ENCODE data around the gene POC1B. TPM values are rescaled to one million over a fixed set of nuclear protein-coding genes. Genes with fewer than 3 reads are reported as not detected.
A peak's percentile ranks its signal among the peaks of the same experiment; 100 is the strongest.
"Not testable (repeated sequence)": the region's sequence is repeated elsewhere in the genome, so short reads cannot be mapped to it uniquely, and the experiment has no call there.

Gene POC1B
- polyA plus RNA-seq, 4 donors: 14.1 to 20.7 (median 16.3) TPM

GRCh38 chr12:89459279-89459678, 66.6 kb downstream of the POC1B start:
- not testable (repeated sequence) for H3K4me3 ChIP-seq (ENCODE audit: low read depth in 1 of 3, low read length in 3 of 3); H3K27ac ChIP-seq (ENCODE audit: low read depth in 1 of 3, low read length in 2 of 3); DNase-seq; H3K27me3 ChIP-seq (ENCODE audit: control insufficient read depth in 3 of 3, insufficient read depth in 3 of 3, low read length in 3 of 3); H3K9me3 ChIP-seq (ENCODE audit: control insufficient read depth in 2 of 2, insufficient read depth in 1 of 2, low read depth in 1 of 2, low read length in 1 of 2); H3K36me3 ChIP-seq (ENCODE audit: control insufficient read depth in 3 of 3, insufficient read depth in 2 of 3, low read depth in 1 of 3, low read length in 3 of 3); FAIRE-seq
- 45 to 65% (median 50%) methylated on average over 4 of the region's 4 CpGs for WGBS, 3 donors
- peaks cover 0 to 20% (median 4%) of the 10 kb centered on the region in 3 donors for H3K4me1 ChIP-seq (ENCODE audit: control insufficient read depth in 3 of 3, insufficient read depth in 2 of 3, low read depth in 1 of 3, low read length in 2 of 3)

DNA sequence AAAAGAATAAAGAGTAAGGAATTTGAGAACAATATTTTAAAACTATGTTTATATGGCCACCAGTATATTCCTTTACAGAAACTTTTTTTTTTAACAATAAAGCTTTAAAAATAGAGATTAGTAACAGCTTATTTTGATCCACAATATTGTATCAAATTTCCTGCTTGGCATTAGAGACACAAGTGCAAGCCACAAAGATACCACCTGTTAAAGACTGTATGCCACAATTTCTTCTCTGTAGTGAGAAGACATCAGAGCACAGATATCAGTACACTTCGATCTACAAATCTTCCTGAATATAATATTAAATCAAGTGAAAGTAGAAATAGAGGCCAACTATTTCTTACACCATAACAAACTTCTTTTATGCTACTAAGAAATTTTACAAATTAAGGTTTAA, 69.3 kb downstream of the POC1B start:
- Histone ChIP-seq H3K4me1 (ENCODE audit: control insufficient read depth in 3 of 3, insufficient read depth in 2 of 3, low read depth in 1 of 3, low read length in 2 of 3) (peaks cover 0 to 37% (median 4%) of the 10 kb centered on the region in 3 donors), H3K4me3 (ENCODE audit: low read depth in 1 of 3, low read length in 3 of 3) (no peak overlapping the region), H3K9me3 (ENCODE audit: control insufficient read depth in 2 of 2, insufficient read depth in 1 of 2, low read depth in 1 of 2, low read length in 1 of 2) (no peaks in the 10 kb centered on the region), H3K27ac (ENCODE audit: low read depth in 1 of 3, low read length in 2 of 3) (no peak overlapping the region), H3K36me3 (ENCODE audit: control insufficient read depth in 3 of 3, insufficient read depth in 2 of 3, low read depth in 1 of 3, low read length in 3 of 3) (no peaks in the 10 kb centered on the region), H3K27me3 (ENCODE audit: control insufficient read depth in 3 of 3, insufficient read depth in 3 of 3, low read length in 3 of 3) (no peaks in the 10 kb centered on the region)
- WGBS, 3 donors: 78 to 86% (median 83%) methylated on average over 1 of the region's 1 CpG
- FAIRE-seq (no peak), DNase-seq (no peak)

GRCh38 chr12:89454080-89454848, 71.6 kb downstream of the POC1B start:
- H3K4me1 ChIP-seq (ENCODE audit: control insufficient read depth in 3 of 3, insufficient read depth in 2 of 3, low read depth in 1 of 3, low read length in 2 of 3): peaks cover 0 to 34% (median 4%) of the 10 kb centered on the region in 3 donors
- H3K4me3 ChIP-seq (ENCODE audit: low read depth in 1 of 3, low read length in 3 of 3): no peak overlapping the region
- peak overlapping the region in 2 of 3 donors; percentile 80 to 90 for H3K27ac ChIP-seq (ENCODE audit: low read depth in 1 of 3, low read length in 2 of 3)
- H3K9me3 ChIP-seq (ENCODE audit: control insufficient read depth in 2 of 2, insufficient read depth in 1 of 2, low read depth in 1 of 2, low read length in 1 of 2): no peaks in the 10 kb centered on the region
- FAIRE-seq (no peak), DNase-seq (no peak)
- H3K36me3 ChIP-seq (ENCODE audit: control insufficient read depth in 3 of 3, insufficient read depth in 2 of 3, low read depth in 1 of 3, low read length in 3 of 3): no peaks in the 10 kb centered on the region
- 63 to 92% (median 85%) methylated on average over 7 of the region's 7 CpGs for WGBS, 3 donors
- H3K27me3 ChIP-seq (ENCODE audit: control insufficient read depth in 3 of 3, insufficient read depth in 3 of 3, low read length in 3 of 3): no peaks in the 10 kb centered on the region

DNA sequence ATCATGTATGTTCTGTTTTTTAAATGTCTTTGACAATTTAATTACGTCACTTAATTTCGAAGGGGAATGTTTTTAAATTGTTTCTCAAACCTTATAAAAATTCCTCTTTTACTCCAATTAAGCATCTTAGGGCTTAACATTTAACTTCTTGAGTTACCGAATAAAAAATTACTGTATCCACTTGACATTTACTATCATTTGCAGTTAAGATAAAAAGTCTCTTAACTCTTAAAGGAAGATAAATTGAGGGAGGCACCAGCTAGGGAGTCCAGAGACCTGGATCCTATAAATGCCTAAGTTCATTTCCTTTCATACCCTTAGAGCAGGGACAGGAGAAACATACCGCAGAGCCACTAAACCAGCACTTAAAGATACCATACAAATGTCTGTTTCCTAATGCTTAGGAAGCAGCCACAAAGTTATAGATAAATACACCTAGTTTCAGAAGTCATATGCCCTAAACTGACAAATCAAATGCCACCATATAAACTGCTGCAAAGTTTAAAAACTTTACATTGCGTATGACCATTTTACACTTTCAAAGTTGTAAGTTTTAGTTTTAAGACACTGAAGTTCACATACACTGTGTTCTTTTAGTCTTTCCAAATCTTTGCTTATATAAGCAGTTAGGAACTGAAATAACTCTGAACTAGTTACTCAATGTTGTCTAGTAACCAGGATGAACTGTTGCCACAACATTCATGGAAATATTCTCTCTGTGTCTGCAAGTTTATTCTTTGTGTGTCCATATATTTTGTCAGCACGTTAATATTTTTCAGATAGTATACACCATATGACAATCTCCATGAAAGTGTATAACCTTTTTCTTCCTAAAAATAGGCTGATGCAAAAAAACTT, 72.5 kb downstream of the POC1B start:
- Histone ChIP-seq H3K27ac (ENCODE audit: low read depth in 1 of 3, low read length in 2 of 3) (peak overlapping the region in 2 of 3 donors; percentile 80 to 92), H3K9me3 (ENCODE audit: control insufficient read depth in 2 of 2, insufficient read depth in 1 of 2, low read depth in 1 of 2, low read length in 1 of 2) (no peaks in the 10 kb centered on the region), H3K27me3 (ENCODE audit: control insufficient read depth in 3 of 3, insufficient read depth in 3 of 3, low read length in 3 of 3) (no peaks in the 10 kb centered on the region), H3K4me1 (ENCODE audit: control insufficient read depth in 3 of 3, insufficient read depth in 2 of 3, low read depth in 1 of 3, low read length in 2 of 3) (peaks cover 0 to 34% (median 4%) of the 10 kb centered on the region in 3 donors), H3K36me3 (ENCODE audit: control insufficient read depth in 3 of 3, insufficient read depth in 2 of 3, low read depth in 1 of 3, low read length in 3 of 3) (no peaks in the 10 kb centered on the region), H3K4me3 (ENCODE audit: low read depth in 1 of 3, low read length in 3 of 3) (no peak overlapping the region)
- FAIRE-seq (peak; percentile 26), DNase-seq (peak in 1 of 2 donors; percentile 75)
- WGBS, 3 donors: 52 to 74% (median 70%) methylated on average over 6 of the region's 6 CpGs

- no peak for FAIRE-seq
- Histone ChIP-seq H3K4me3 (ENCODE audit: low read depth in 1 of 3, low read length in 3 of 3) (no peak overlapping the region), H3K27me3 (ENCODE audit: control insufficient read depth in 3 of 3, insufficient read depth in 3 of 3, low read length in 3 of 3) (no peaks in the 10 kb centered on the region), H3K27ac (ENCODE audit: low read depth in 1 of 3, low read length in 2 of 3) (peak overlapping the region in 2 of 3 donors; percentile 6 to 42), H3K9me3 (ENCODE audit: control insufficient read depth in 2 of 2, insufficient read depth in 1 of 2, low read depth in 1 of 2, low read length in 1 of 2) (no peaks in the 10 kb centered on the region), H3K36me3 (ENCODE audit: control insufficient read depth in 3 of 3, insufficient read depth in 2 of 3, low read depth in 1 of 3, low read length in 3 of 3) (no peaks in the 10 kb centered on the region), H3K4me1 (ENCODE audit: control insufficient read depth in 3 of 3, insufficient read depth in 2 of 3, low read depth in 1 of 3, low read length in 2 of 3) (peaks cover 0 to 34% (median 4%) of the 10 kb centered on the region in 3 donors)
- whole genome bisulfite sequencing, 3 donors: 49 to 89% (median 82%) methylated on average over 9 of the region's 9 CpGs
- DNase-seq: peak in 1 of 2 donors; percentile 28
Observed at GRCh38 chr12:89451841-89452251, 74.0 kb downstream of the POC1B start.

- FAIRE-seq (no peak), DNase-seq (no peak)
- H3K4me1 ChIP-seq (ENCODE audit: control insufficient read depth in 3 of 3, insufficient read depth in 2 of 3, low read depth in 1 of 3, low read length in 2 of 3): peaks cover 0 to 34% (median 4%) of the 10 kb centered on the region in 3 donors
- no peaks in the 10 kb centered on the region for H3K9me3 ChIP-seq (ENCODE audit: control insufficient read depth in 2 of 2, insufficient read depth in 1 of 2, low read depth in 1 of 2, low read length in 1 of 2)
- H3K27ac ChIP-seq (ENCODE audit: low read depth in 1 of 3, low read length in 2 of 3): no peak overlapping the region
- H3K4me3 ChIP-seq (ENCODE audit: low read depth in 1 of 3, low read length in 3 of 3): no peak overlapping the region
- no peaks in the 10 kb centered on the region for H3K27me3 ChIP-seq (ENCODE audit: control insufficient read depth in 3 of 3, insufficient read depth in 3 of 3, low read length in 3 of 3)
- no peaks in the 10 kb centered on the region for H3K36me3 ChIP-seq (ENCODE audit: control insufficient read depth in 3 of 3, insufficient read depth in 2 of 3, low read depth in 1 of 3, low read length in 3 of 3)
Observed at GRCh38 chr12:89450907-89451306, 74.9 kb downstream of the POC1B start.

GRCh38 chr12:89448951-89449371, 76.9 kb downstream of the POC1B start:
- no peak for DNase-seq
- Histone ChIP-seq H3K27ac (ENCODE audit: low read depth in 1 of 3, low read length in 2 of 3) (no peak overlapping the region), H3K4me3 (ENCODE audit: low read depth in 1 of 3, low read length in 3 of 3) (no peak overlapping the region), H3K9me3 (ENCODE audit: control insufficient read depth in 2 of 2, insufficient read depth in 1 of 2, low read depth in 1 of 2, low read length in 1 of 2) (no peaks in the 10 kb centered on the region), H3K4me1 (ENCODE audit: control insufficient read depth in 3 of 3, insufficient read depth in 2 of 3, low read depth in 1 of 3, low read length in 2 of 3) (peaks cover 0 to 20% (median 0%) of the 10 kb centered on the region in 3 donors), H3K36me3 (ENCODE audit: control insufficient read depth in 3 of 3, insufficient read depth in 2 of 3, low read depth in 1 of 3, low read length in 3 of 3) (no peaks in the 10 kb centered on the region), H3K27me3 (ENCODE audit: control insufficient read depth in 3 of 3, insufficient read depth in 3 of 3, low read length in 3 of 3) (no peaks in the 10 kb centered on the region)
- no peak for FAIRE-seq
- WGBS, 3 donors: 91 to 100% (median 96%) methylated on average over 2 of the region's 2 CpGs

- Histone ChIP-seq H3K27me3 (ENCODE audit: control insufficient read depth in 3 of 3, insufficient read depth in 3 of 3, low read length in 3 of 3) (no peaks in the 10 kb centered on the region), H3K4me1 (ENCODE audit: control insufficient read depth in 3 of 3, insufficient read depth in 2 of 3, low read depth in 1 of 3, low read length in 2 of 3) (peaks cover 0 to 16% (median 0%) of the 10 kb centered on the region in 3 donors), H3K27ac (ENCODE audit: low read depth in 1 of 3, low read length in 2 of 3) (no peak overlapping the region), H3K4me3 (ENCODE audit: low read depth in 1 of 3, low read length in 3 of 3) (no peak overlapping the region), H3K9me3 (ENCODE audit: control insufficient read depth in 2 of 2, insufficient read depth in 1 of 2, low read depth in 1 of 2, low read length in 1 of 2) (no peaks in the 10 kb centered on the region), H3K36me3 (ENCODE audit: control insufficient read depth in 3 of 3, insufficient read depth in 2 of 3, low read depth in 1 of 3, low read length in 3 of 3) (no peaks in the 10 kb centered on the region)
- FAIRE-seq (no peak), DNase-seq (no peak)
Observed at GRCh38 chr12:89448526-89448925, 77.3 kb downstream of the POC1B start.

Measured in small intestine (tissue), 7 donors.